HL-60 (cell line): Measurements from ENCODE around the gene APOL1.

Experiments used
- POLR2AphosphoS5 ChIP-seq: IDR thresholded peaks from 2 replicates; pipeline ENCODE4 v1.6.1; 2012; ENCODE audit warnings: low read depth
- TF ChIP-seq, protein P1 (sequence below): IDR thresholded peaks from one replicate; pipeline ENCODE4 v1.5.1; 2011; ENCODE audit warnings: low read length, control low read depth, inconsistent platforms; ENCODE audit not compliant: insufficient read depth

DNA sequence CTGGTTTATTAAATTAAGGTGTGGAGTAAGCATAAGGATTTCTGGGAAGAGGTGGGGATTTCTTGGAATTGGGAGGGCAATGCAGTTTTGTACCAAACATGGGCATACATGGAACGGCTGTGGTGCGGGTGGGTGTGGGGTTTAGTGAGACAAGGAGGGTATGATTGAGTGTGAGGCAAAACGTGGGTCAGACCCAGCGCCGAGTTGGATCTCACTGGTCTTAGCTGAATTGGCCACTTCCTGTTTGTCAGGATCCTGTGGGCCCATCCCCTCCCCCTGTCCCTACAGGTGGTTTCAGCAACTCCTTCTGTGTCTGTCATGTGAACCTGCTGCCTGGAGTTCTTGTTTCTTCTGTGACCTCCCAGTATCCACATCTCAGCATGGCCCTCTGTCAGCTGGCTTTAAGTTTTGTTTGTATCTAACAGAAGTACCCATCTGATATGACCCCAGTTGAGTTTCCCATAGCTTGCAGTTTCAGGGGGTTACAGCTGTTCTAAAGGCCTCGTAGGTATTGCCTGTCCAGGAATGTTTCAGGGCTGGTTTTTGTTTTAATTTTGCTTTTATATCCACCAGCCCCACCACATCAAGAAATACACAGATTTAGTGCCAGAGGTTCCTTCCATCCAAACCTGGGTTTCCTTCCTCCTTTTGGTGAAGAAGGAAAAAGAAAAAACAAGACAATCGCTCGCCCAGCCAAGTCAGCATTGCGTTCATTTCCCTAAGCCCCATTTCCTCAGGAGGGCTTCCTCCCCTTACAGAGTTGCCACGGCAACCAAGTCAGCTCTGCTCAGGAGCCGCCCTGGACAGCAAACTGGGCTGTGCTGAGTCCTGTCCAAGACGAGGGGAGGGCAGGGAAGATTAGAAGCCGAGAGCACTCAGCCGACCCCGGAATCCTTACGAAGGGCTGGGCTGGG lies 6.0 kb downstream of the APOL1 start:
- TF ChIP-seq, protein P1, sequence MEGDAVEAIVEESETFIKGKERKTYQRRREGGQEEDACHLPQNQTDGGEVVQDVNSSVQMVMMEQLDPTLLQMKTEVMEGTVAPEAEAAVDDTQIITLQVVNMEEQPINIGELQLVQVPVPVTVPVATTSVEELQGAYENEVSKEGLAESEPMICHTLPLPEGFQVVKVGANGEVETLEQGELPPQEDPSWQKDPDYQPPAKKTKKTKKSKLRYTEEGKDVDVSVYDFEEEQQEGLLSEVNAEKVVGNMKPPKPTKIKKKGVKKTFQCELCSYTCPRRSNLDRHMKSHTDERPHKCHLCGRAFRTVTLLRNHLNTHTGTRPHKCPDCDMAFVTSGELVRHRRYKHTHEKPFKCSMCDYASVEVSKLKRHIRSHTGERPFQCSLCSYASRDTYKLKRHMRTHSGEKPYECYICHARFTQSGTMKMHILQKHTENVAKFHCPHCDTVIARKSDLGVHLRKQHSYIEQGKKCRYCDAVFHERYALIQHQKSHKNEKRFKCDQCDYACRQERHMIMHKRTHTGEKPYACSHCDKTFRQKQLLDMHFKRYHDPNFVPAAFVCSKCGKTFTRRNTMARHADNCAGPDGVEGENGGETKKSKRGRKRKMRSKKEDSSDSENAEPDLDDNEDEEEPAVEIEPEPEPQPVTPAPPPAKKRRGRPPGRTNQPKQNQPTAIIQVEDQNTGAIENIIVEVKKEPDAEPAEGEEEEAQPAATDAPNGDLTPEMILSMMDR: no peak
- no peak for TF ChIP-seq POLR2AphosphoS5
